Activated naive CD4-positive, alpha-beta T cell treated with anti-CD3 and anti-CD28 coated beads for 36 hours (primary cell): ENCODE measurements around the gene ARHGEF38. TPM values are rescaled to one million over a fixed set of nuclear protein-coding genes. Genes with fewer than 3 reads are reported as not detected.

Source experiments
- CTCF ChIA-PET: fragments of 350-600 bp; sonication (Branson Sonifier 250); formaldehyde crosslinking; loops from one replicate; lab custom pipeline; 2021; ENCODE audit warnings: antibody characterized with exemption; lab: Charles Lee
- DNase-seq: peaks from one replicate; pipeline ENCODE4 v3.0.0-alpha.2; 2020
- H3K27ac Mint-ChIP-seq: one replicate; pipeline ENCODE4 v1.8.0; 2021; ENCODE audit warnings: mild to moderate bottlenecking, mixed read lengths
- H3K27me3 Mint-ChIP-seq: one replicate; pipeline ENCODE4 v1.8.0; 2021; ENCODE audit warnings: low read depth, mixed read lengths
- H3K36me3 Mint-ChIP-seq: one replicate; pipeline ENCODE4 v1.8.0; 2021; ENCODE audit warnings: low read depth, mixed read lengths
- H3K4me1 Mint-ChIP-seq: one replicate; pipeline ENCODE4 v1.8.0; 2021; ENCODE audit warnings: low read depth, mixed read lengths
- H3K4me3 Mint-ChIP-seq: one replicate; pipeline ENCODE4 v1.8.0; 2021; ENCODE audit warnings: mild to moderate bottlenecking, moderate library complexity, mixed read lengths
- H3K9me3 Mint-ChIP-seq: one replicate; pipeline ENCODE4 v1.8.0; 2021; ENCODE audit warnings: mixed read lengths
- intact Hi-C: fragments of 100-400 bp; cut with micrococcal nuclease; formaldehyde crosslinking; loops from one replicate; pipeline ENCODE4 v1.15.1; 2023
- total RNA-seq, 2 experiments: library from RNA; stranded (reverse); gene quantifications; one replicate each; pipeline ENCODE4 v1.2.3, GENCODE V29; 2021

The ARHGEF38 gene
- total RNA-seq, 2 experiments from 2014 or later = not detected

DNA sequence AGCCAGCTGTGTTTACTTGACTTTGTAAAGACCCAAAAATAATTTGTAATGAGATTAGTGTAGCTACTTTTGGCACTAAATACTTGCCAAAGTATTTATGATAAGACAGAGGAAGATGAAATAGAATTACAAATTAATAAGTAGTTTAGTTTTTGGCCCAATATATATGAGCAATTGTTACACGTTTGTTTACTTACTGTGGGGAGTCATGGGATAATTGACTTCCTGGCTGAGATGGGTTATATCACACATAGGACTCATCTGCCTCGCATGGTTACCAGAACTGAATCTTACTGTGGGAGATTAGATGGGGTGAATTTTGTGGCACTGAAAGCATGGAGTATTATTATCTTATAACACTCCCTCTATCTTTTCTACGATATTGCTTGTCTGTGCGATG is 89.4 kb downstream of the ARHGEF38 start:
- Mint-ChIP-seq H3K36me3 (no peaks in the 10 kb centered on the region), H3K9me3 (no peaks in the 10 kb centered on the region), H3K4me1 (peaks cover 2% of the 10 kb centered on the region), H3K27me3 (peaks cover 8% of the 10 kb centered on the region), H3K4me3 (no peak overlapping the region), H3K27ac (no peak overlapping the region)
- CTCF ChIA-PET = no interaction called here
- intact Hi-C loops = no loop called here
- DNase-seq = no peak

DNA sequence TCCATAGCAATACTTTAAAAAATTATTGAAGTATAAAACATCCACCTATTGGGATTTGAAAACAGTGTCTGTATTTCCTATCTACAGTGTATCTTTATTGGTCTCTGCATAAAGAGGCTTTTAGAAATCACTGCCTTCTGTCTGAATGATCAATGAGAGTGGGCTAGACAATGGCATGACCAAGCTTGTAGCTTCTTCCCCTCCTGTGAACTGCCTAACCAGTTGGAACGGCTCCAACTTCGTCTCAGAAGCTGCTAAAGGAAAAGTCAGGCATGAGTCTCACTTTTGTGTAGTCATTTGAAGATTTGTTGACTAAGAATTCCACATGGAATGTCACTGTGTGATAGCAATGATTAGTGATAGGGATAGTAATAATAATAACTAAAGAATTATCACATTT is 91.8 kb downstream of the ARHGEF38 start:
- H3K4me1 Mint-ChIP-seq = no peaks in the 10 kb centered on the region
- H3K36me3 Mint-ChIP-seq = no peaks in the 10 kb centered on the region
- DNase-seq = no peak
- CTCF ChIA-PET = no interaction called here
- no peaks in the 10 kb centered on the region for H3K9me3 Mint-ChIP-seq
- no peak overlapping the region for H3K4me3 Mint-ChIP-seq
- peaks cover 13% of the 10 kb centered on the region for H3K27me3 Mint-ChIP-seq
- H3K27ac Mint-ChIP-seq = no peak overlapping the region
- intact Hi-C loops = no loop called here

GRCh38 chr4:105645440-105645839 is 93.0 kb downstream of the ARHGEF38 start:
- Mint-ChIP-seq H3K27me3 (peaks cover 15% of the 10 kb centered on the region), H3K4me1 (no peaks in the 10 kb centered on the region), H3K27ac (no peak overlapping the region), H3K36me3 (no peaks in the 10 kb centered on the region), H3K4me3 (no peak overlapping the region), H3K9me3 (no peaks in the 10 kb centered on the region)
- no peak for DNase-seq
- CTCF ChIA-PET = no interaction called here
- intact Hi-C loops = no loop called here

DNA sequence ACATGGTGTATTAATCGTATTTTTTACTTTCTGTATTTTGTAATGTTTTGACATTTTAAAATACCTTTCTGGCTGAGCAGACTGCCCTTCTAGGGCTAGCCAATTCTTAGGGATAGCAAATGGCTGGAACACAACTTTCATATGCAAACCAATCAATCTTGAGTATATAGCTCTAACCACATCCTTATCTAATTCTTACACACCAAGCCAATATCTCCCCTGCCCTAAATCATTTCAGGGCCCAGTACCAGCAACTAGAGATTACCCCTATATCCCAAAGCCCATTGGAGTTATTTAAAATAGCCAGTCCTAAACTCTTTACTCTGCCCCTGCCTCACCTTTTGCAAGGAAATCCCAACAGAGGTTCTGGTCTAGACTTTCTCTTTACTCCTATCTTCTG is 97.8 kb downstream of the ARHGEF38 start:
- no peak for DNase-seq
- peaks cover 14% of the 10 kb centered on the region for H3K27me3 Mint-ChIP-seq
- no peak overlapping the region for H3K4me3 Mint-ChIP-seq
- H3K27ac Mint-ChIP-seq = no peak overlapping the region
- no peaks in the 10 kb centered on the region for H3K4me1 Mint-ChIP-seq
- intact Hi-C loops = no loop called here
- H3K9me3 Mint-ChIP-seq = no peaks in the 10 kb centered on the region
- H3K36me3 Mint-ChIP-seq = no peaks in the 10 kb centered on the region
- CTCF ChIA-PET = interaction anchor here (0.6 kb wide), 1 partner anchor 29 kb away, joined by 4 read pairs; no protein-coding TSS in a partner anchor

- no peak overlapping the region for H3K27ac Mint-ChIP-seq
- H3K27me3 Mint-ChIP-seq = peaks cover 12% of the 10 kb centered on the region
- no peak for DNase-seq
- no peaks in the 10 kb centered on the region for H3K36me3 Mint-ChIP-seq
- intact Hi-C loops = no loop called here
- CTCF ChIA-PET = no interaction called here
- no peaks in the 10 kb centered on the region for H3K4me1 Mint-ChIP-seq
- no peaks in the 10 kb centered on the region for H3K9me3 Mint-ChIP-seq
- no peak overlapping the region for H3K4me3 Mint-ChIP-seq
Observed at GRCh38 chr4:105651884-105652283, 99.5 kb downstream of the ARHGEF38 start.

DNA sequence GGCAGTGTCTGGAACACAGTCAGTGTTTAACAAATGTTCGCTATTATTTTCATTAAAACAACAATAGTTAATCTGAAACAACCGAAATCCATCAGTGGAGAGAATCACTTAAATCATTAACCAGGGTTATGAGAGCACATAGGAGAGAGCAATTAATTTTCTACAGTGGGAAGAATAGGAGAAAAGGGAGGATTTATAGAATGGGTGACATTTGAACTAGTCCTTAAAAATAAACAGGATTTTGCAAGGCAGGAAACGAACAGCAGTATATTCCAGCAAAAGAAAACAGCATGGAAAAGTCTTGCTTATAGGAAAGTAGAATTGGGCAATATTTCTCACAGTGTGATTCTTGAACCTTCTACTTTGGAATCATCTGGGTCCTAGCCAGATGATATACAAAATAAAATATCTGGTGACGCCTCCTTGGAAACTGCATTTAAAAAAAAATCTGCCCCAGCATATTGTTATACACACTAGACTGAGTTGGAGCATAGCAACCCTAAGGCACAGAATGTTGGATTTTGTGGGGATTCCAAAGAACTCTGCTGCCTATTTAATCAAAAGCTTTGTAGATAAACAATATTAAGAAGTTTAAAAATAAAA is 100.0 kb downstream of the ARHGEF38 start:
- H3K9me3 Mint-ChIP-seq = no peaks in the 10 kb centered on the region
- no peaks in the 10 kb centered on the region for H3K36me3 Mint-ChIP-seq
- H3K4me3 Mint-ChIP-seq = no peak overlapping the region
- DNase-seq = no peak
- H3K27ac Mint-ChIP-seq = no peak overlapping the region
- intact Hi-C loops = no loop called here
- peaks cover 12% of the 10 kb centered on the region for H3K27me3 Mint-ChIP-seq
- CTCF ChIA-PET = no interaction called here
- no peaks in the 10 kb centered on the region for H3K4me1 Mint-ChIP-seq

DNA sequence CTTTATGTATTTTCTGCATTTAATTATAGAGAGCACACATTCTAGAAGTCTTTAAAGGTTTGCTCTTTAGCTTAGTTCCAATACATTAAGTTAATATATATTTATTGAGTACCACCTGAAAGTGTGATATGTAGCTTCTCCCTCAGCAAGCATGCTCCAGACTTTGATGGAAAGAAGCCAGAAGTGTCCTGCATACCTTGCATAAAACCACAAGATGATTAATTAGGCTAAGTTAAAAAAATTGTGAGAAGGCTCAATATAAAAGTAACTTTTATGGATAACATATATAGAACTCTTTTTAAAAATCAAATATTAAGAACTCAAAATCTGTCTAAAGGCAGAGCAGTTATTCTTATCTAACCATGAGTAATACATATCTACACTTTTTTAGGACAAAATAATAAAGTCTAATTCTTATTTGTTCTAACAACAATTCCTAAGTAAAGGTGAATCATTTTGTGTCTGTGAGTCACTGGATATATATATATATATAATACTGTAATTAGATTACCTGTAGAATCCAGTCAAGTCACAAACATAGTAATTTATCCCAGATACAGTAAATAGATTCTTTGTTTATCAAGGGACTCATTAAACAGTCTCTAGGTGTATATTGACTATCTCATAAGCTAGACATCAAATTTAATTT is 104.8 kb downstream of the ARHGEF38 start:
- intact Hi-C loops = no loop called here
- H3K4me1 Mint-ChIP-seq = no peaks in the 10 kb centered on the region
- H3K27me3 Mint-ChIP-seq = peaks cover 8% of the 10 kb centered on the region
- H3K36me3 Mint-ChIP-seq = no peaks in the 10 kb centered on the region
- no peak overlapping the region for H3K4me3 Mint-ChIP-seq
- H3K27ac Mint-ChIP-seq = no peak overlapping the region
- H3K9me3 Mint-ChIP-seq = no peaks in the 10 kb centered on the region
- no peak for DNase-seq
- CTCF ChIA-PET = interaction anchor here (1.0 kb wide), 1 partner anchor 9 kb away, joined by 4 read pairs; no protein-coding TSS in a partner anchor

DNA sequence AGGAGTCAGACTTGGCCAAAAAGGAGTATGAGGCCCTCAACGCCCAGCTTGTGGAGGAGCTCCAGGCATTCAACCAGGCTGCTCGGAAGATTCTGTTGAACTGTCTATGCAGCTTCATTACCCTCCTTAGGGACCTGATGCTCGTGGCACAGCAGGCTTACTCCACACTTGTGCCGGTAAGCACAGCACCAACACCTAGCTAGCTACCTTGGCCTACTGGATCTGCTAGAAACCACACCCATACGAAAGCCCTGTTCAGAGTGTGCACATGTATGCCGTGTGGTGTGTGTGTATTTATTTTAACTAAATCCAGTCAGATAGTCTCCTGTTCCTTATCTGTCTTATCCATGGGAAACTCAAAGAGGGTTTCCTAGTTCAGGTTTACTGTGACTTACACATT is 106.8 kb downstream of the ARHGEF38 start:
- Mint-ChIP-seq H3K27ac (no peak overlapping the region), H3K9me3 (no peaks in the 10 kb centered on the region), H3K36me3 (no peaks in the 10 kb centered on the region), H3K27me3 (peaks cover 6% of the 10 kb centered on the region), H3K4me1 (no peaks in the 10 kb centered on the region), H3K4me3 (no peak overlapping the region)
- CTCF ChIA-PET = interaction anchor here (1.0 kb wide), 1 partner anchor 138 kb away, joined by 3 read pairs; no protein-coding TSS in a partner anchor
- no peak for DNase-seq
- intact Hi-C loops = no loop called here

- peaks cover 3% of the 10 kb centered on the region for H3K27me3 Mint-ChIP-seq
- no peaks in the 10 kb centered on the region for H3K4me1 Mint-ChIP-seq
- no peak overlapping the region for H3K4me3 Mint-ChIP-seq
- H3K36me3 Mint-ChIP-seq = no peaks in the 10 kb centered on the region
- intact Hi-C loops = no loop called here
- CTCF ChIA-PET = no interaction called here
- no peaks in the 10 kb centered on the region for H3K9me3 Mint-ChIP-seq
- no peak overlapping the region for H3K27ac Mint-ChIP-seq
- DNase-seq = no peak
Observed at GRCh38 chr4:105661028-105661427, 108.6 kb downstream of the ARHGEF38 start.

- H3K27me3 Mint-ChIP-seq = no peaks in the 10 kb centered on the region
- no peaks in the 10 kb centered on the region for H3K9me3 Mint-ChIP-seq
- DNase-seq = no peak
- H3K27ac Mint-ChIP-seq = no peak overlapping the region
- no peaks in the 10 kb centered on the region for H3K4me1 Mint-ChIP-seq
- CTCF ChIA-PET = no interaction called here
- intact Hi-C loops = no loop called here
- no peak overlapping the region for H3K4me3 Mint-ChIP-seq
- no peaks in the 10 kb centered on the region for H3K36me3 Mint-ChIP-seq
Observed at GRCh38 chr4:105662935-105663675, 110.7 kb downstream of the ARHGEF38 start.

- Mint-ChIP-seq H3K4me3 (no peak overlapping the region), H3K36me3 (no peaks in the 10 kb centered on the region), H3K4me1 (no peaks in the 10 kb centered on the region), H3K9me3 (no peaks in the 10 kb centered on the region), H3K27ac (no peak overlapping the region), H3K27me3 (peaks cover 4% of the 10 kb centered on the region)
- CTCF ChIA-PET = interaction anchor here (0.6 to 1.6 kb wide), 3 partner anchors 10 to 670 kb away, joined by 3 to 4 read pairs (median 4); no protein-coding TSS in a partner anchor
- intact Hi-C loops = loop anchor here (1.0 kb wide), 2 partner anchors 145 to 525 kb away; no protein-coding TSS in a partner anchor
- DNase-seq = no peak
Observed at GRCh38 chr4:105666693-105667092, 114.3 kb downstream of the ARHGEF38 start.

- no peaks in the 10 kb centered on the region for H3K36me3 Mint-ChIP-seq
- CTCF ChIA-PET = no interaction called here
- no peaks in the 10 kb centered on the region for H3K4me1 Mint-ChIP-seq
- DNase-seq = no peak
- intact Hi-C loops = no loop called here
- no peak overlapping the region for H3K27ac Mint-ChIP-seq
- H3K9me3 Mint-ChIP-seq = no peaks in the 10 kb centered on the region
- H3K27me3 Mint-ChIP-seq = peaks cover 6% of the 10 kb centered on the region
- H3K4me3 Mint-ChIP-seq = no peak overlapping the region
Observed at GRCh38 chr4:105670684-105671083, 118.3 kb downstream of the ARHGEF38 start.
